Measurements from ENCODE around the gene TSHZ1. TPM values are rescaled to one million over a fixed set of nuclear protein-coding genes. Genes with fewer than 3 reads are reported as not detected.

The TSHZ1 gene
- polyA plus RNA-seq, 1 experiment, result 23.9 TPM

DNA sequence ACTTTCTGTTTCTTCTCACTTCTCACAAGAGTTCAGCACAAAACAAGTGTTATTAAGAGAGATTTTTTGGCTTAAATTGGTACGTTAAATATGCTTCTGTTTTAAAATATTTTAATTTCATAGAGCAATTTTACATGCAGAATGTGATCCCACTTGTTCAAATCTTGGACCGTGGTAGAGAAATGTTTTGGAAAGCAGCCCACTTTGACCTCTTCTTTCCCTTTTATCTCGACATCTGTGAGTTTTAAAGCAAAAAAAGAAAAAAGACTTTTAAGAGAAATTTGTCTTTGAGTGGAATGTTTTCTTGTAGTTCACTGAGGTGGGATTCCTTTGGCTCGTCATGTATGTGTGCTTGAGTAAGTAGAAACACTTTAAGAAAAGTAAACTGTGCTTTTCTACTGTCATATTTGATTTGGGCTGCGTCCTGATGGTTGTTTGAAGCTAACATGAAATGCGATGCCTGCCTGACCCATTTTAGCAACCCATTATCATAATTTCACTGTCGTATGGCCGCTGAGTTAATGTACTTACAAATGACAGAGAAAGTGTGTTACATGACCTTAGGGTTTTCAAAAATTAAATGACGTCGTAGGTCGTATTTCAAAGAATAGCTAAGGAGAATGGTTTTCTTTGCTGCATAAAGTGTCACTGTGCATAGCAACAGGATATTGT, 54.5 kb downstream of the TSHZ1 start:
- DNase-seq (ENCODE audit: low read depth), result no peak
- CTCF ChIA-PET, result interaction anchor here (1.0 kb wide), 1 partner anchor 12 kb away, joined by 4 read pairs; no protein-coding TSS in a partner anchor
- Histone ChIP-seq H3K36me3 (ENCODE audit: control insufficient read depth, insufficient read depth, low read length) (no peaks in the 10 kb centered on the region; the same call in 1 of the 2 replicates), H3K27me3 (ENCODE audit: control insufficient read depth, insufficient read depth, low read length) (no peaks in the 10 kb centered on the region), H3K4me3 (ENCODE audit: low read depth, low read length) (no peak overlapping the region)
- TF ChIP-seq, protein P1, sequence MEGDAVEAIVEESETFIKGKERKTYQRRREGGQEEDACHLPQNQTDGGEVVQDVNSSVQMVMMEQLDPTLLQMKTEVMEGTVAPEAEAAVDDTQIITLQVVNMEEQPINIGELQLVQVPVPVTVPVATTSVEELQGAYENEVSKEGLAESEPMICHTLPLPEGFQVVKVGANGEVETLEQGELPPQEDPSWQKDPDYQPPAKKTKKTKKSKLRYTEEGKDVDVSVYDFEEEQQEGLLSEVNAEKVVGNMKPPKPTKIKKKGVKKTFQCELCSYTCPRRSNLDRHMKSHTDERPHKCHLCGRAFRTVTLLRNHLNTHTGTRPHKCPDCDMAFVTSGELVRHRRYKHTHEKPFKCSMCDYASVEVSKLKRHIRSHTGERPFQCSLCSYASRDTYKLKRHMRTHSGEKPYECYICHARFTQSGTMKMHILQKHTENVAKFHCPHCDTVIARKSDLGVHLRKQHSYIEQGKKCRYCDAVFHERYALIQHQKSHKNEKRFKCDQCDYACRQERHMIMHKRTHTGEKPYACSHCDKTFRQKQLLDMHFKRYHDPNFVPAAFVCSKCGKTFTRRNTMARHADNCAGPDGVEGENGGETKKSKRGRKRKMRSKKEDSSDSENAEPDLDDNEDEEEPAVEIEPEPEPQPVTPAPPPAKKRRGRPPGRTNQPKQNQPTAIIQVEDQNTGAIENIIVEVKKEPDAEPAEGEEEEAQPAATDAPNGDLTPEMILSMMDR (IDR thresholded peaks at IDR 0.05; ENCODE audit: insufficient read depth, low read depth, low read length), result no peak
- POLR2A ChIA-PET, result interaction anchor here (0.6 kb wide), 1 partner anchor 12 kb away, joined by 3 read pairs; no protein-coding TSS in a partner anchor

DNA sequence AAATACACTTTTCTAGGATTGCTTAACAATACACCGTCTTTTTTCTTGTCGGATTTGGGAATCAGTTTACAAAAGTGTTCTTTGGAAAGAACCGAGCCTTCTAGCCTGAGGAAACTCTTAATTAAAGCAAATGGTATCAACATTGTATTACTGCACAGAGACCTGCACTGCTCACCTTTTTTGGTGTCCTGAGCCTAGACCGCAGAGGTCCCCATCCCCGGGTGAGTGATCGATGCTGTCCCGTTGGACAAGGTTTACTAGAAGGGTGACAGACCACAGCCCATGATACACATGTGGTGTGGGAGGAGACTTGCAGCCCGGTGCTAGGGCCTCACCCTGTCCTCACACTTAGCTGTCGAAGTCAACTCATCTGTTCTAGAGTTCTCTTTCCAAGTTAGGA, 55.3 kb downstream of the TSHZ1 start:
- POLR2A ChIA-PET, result interaction anchor here (0.7 kb wide), 1 partner anchor 208 kb away, joined by 3 read pairs; no protein-coding TSS in a partner anchor
- Histone ChIP-seq H3K36me3 (ENCODE audit: control insufficient read depth, insufficient read depth, low read length) (no peaks in the 10 kb centered on the region), H3K27me3 (ENCODE audit: control insufficient read depth, insufficient read depth, low read length) (no peaks in the 10 kb centered on the region), H3K4me3 (ENCODE audit: low read depth, low read length) (no peak overlapping the region)
- TF ChIP-seq, protein P1 (IDR thresholded peaks at IDR 0.05; ENCODE audit: insufficient read depth, low read depth, low read length), result no peak
- CTCF ChIA-PET, result no interaction called here
- DNase-seq (ENCODE audit: low read depth), result no peak

DNA sequence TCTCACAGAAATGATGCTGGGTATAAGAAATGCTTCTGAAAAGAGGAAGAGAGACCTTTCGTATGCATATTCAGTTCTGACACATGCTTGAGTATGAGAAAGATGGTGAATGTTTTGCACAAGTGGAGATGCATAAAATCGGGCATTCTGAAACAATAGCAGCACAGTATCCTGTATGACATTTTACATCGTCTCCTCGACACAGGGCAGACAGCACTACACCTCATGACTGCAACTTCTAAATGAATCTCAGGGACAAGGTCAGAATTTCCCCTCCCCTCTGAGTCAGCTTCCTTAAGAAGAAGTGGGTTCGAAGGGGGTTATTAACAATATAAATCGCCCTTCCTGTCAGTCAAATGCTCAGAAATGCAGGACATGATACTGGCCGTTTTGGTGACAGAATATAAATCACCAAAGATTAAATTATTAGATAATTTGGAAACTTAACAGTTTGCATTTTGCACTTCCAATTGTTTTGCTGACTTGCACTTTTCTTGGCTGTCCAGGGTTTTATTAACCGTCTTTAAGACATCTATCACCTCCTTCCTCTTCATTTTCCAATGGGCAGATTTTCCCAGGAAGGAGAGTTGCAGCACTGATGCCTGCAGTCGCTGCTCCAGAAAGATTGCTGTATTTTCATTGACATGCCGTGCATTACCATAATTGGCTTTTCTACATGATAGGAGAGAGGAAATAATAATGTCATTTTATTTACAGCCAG, 57.2 kb downstream of the TSHZ1 start:
- CTCF ChIA-PET, result no interaction called here
- no peak overlapping the region for H3K4me3 ChIP-seq (ENCODE audit: low read depth, low read length)
- TF ChIP-seq, protein P1 (IDR thresholded peaks at IDR 0.05; ENCODE audit: insufficient read depth, low read depth, low read length), result no peak
- H3K27me3 ChIP-seq (ENCODE audit: control insufficient read depth, insufficient read depth, low read length), result no peaks in the 10 kb centered on the region
- DNase-seq (ENCODE audit: low read depth), result no peak
- H3K36me3 ChIP-seq (ENCODE audit: control insufficient read depth, insufficient read depth, low read length), result no peaks in the 10 kb centered on the region
- POLR2A ChIA-PET, result no interaction called here

DNA sequence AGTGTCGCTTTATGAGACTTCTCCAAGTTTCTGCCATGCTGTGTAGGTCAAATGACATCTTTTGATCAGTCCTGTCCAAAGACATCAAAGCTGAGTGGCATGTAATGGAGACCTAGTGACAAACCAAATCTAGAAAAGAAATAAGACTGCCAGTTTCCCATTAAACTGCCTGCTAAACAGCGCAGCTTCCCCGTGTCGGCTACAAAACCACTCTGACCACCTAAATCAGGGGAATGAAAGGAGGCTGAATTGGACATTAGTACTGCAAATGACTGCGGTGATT, 57.7 kb downstream of the TSHZ1 start:
- no peaks in the 10 kb centered on the region for H3K36me3 ChIP-seq (ENCODE audit: control insufficient read depth, insufficient read depth, low read length)
- no peak for DNase-seq (ENCODE audit: low read depth)
- H3K27me3 ChIP-seq (ENCODE audit: control insufficient read depth, insufficient read depth, low read length), result no peaks in the 10 kb centered on the region
- TF ChIP-seq, protein P1 (IDR thresholded peaks at IDR 0.05; ENCODE audit: insufficient read depth, low read depth, low read length), result no peak
- POLR2A ChIA-PET, result no interaction called here
- H3K4me3 ChIP-seq (ENCODE audit: low read depth, low read length), result no peak overlapping the region
- CTCF ChIA-PET, result no interaction called here

DNA sequence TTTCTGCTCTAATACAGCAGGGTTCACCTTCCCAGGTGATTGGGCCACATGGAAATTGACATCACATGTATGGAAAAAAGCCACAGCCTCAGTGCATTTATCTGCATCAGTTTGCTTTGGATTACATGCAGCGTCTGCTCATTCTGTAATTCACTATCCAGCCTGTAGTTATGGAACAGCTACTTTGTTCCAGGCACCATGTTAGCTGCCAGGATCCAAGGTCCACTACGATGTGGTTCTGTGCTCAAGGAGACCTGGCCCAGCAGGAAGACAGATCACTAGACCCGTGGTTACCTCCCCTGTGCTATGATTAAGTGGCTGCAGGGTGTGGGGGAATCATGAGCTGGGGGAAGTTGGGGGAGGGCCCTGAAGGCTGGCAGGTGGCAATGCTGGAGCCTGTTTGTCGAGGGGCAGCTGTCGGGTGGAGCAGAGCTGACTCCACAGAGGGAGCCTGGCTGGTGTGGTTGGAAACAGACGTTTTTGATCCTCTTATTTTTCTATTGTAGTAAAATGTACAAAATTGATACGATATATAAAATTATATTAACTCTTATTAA, 58.6 kb downstream of the TSHZ1 start:
- Histone ChIP-seq H3K4me3 (ENCODE audit: low read depth, low read length) (no peak overlapping the region), H3K27me3 (ENCODE audit: control insufficient read depth, insufficient read depth, low read length) (no peaks in the 10 kb centered on the region), H3K36me3 (ENCODE audit: control insufficient read depth, insufficient read depth, low read length) (no peaks in the 10 kb centered on the region)
- DNase-seq (ENCODE audit: low read depth), result no peak
- TF ChIP-seq, protein P1 (IDR thresholded peaks at IDR 0.05; ENCODE audit: insufficient read depth, low read depth, low read length), result no peak
- POLR2A ChIA-PET, result interaction anchor here (0.6 kb wide), 1 partner anchor 954 kb away, joined by 4 read pairs; no protein-coding TSS in a partner anchor
- CTCF ChIA-PET, result no interaction called here

Data from BJ (cell line).